H9 (cell line): Measurements from ENCODE around the gene TNRC6A. TPM values are rescaled to one million over a fixed set of nuclear protein-coding genes. Genes with fewer than 3 reads are reported as not detected.

Source experiments
- DNase-seq: peaks from one replicate; pipeline ENCODE4 v3.0.0-alpha.2; 2017
- H2AFZ ChIP-seq: one replicate; pipeline ENCODE4 v1.6.1; 2013; ENCODE audit warnings: mild to moderate bottlenecking, low read length, control low read depth, moderate library complexity
- H2AK5ac ChIP-seq: 2 replicates; pipeline ENCODE4 v1.6.1; 2013; ENCODE audit warnings: low read length, control low read depth, mixed read lengths; ENCODE audit not compliant: insufficient read length
- H2BK120ac ChIP-seq: one replicate; pipeline ENCODE4 v1.6.1; 2013; ENCODE audit warnings: low read depth, mild to moderate bottlenecking, low read length, control low read depth, inconsistent platforms; ENCODE audit not compliant: poor library complexity, severe bottlenecking
- H2BK12ac ChIP-seq: 2 replicates; pipeline ENCODE4 v1.6.1; 2013; ENCODE audit warnings: low read length, control low read depth, mixed read lengths, low read depth; ENCODE audit not compliant: insufficient read length
- H2BK15ac ChIP-seq: 2 replicates; pipeline ENCODE4 v1.6.1; 2013; ENCODE audit warnings: low read depth, low read length, control low read depth
- H2BK20ac ChIP-seq: one replicate; pipeline ENCODE4 v1.6.1; 2013; ENCODE audit warnings: low read depth, mild to moderate bottlenecking, low read length, control low read depth, inconsistent platforms; ENCODE audit not compliant: poor library complexity, severe bottlenecking
- H2BK5ac ChIP-seq: 2 replicates; pipeline ENCODE4 v1.6.1; 2013; ENCODE audit warnings: low read length, control low read depth, mixed read lengths; ENCODE audit not compliant: insufficient read length
- H3K14ac ChIP-seq: 2 replicates; pipeline ENCODE4 v1.6.1; 2013; ENCODE audit warnings: low read length, control low read depth; ENCODE audit not compliant: insufficient read depth
- H3K18ac ChIP-seq: 2 replicates; pipeline ENCODE4 v1.6.1; 2013; ENCODE audit warnings: low read depth, mild to moderate bottlenecking, mixed read lengths, low read length, control low read depth; ENCODE audit not compliant: insufficient read length
- H3K23ac ChIP-seq: 2 replicates; pipeline ENCODE4 v1.6.1; 2013; ENCODE audit warnings: low read length, control low read depth, mixed read lengths, low read depth; ENCODE audit not compliant: insufficient read length
- H3K23me2 ChIP-seq: 2 replicates; pipeline ENCODE4 v1.6.1; 2013; ENCODE audit warnings: low read depth, mild to moderate bottlenecking, mixed read lengths, low read length, control low read depth; ENCODE audit not compliant: insufficient read length, poor library complexity, severe bottlenecking
- H3K27ac ChIP-seq: 2 replicates; pipeline ENCODE4 v1.5.1; 2013; ENCODE audit warnings: low read length, control low read depth, mixed read lengths, low read depth; ENCODE audit not compliant: insufficient read length
- H3K27me3 ChIP-seq: 2 replicates; pipeline ENCODE4 v1.6.1; 2013; ENCODE audit warnings: low read length, control low read depth, inconsistent platforms; ENCODE audit not compliant: insufficient read depth
- H3K4ac ChIP-seq: 2 replicates; pipeline ENCODE4 v1.6.1; 2013; ENCODE audit warnings: low read depth, mild to moderate bottlenecking, control low read depth, inconsistent platforms, low read length, moderate library complexity
- H3K4me1 ChIP-seq: 2 replicates; pipeline ENCODE4 v1.6.1; 2013; ENCODE audit warnings: low read length, control low read depth, inconsistent platforms; ENCODE audit not compliant: insufficient read depth
- H3K4me2 ChIP-seq: 2 replicates; pipeline ENCODE4 v1.6.1; 2013; ENCODE audit warnings: low read length, control low read depth, mixed read lengths; ENCODE audit not compliant: insufficient read length, insufficient read depth
- H3K56ac ChIP-seq: 2 replicates; pipeline ENCODE4 v1.6.1; 2013; ENCODE audit warnings: low read depth, mild to moderate bottlenecking, mixed read lengths, low read length, control low read depth; ENCODE audit not compliant: insufficient read length
- H3K79me1 ChIP-seq: 2 replicates; pipeline ENCODE4 v1.6.1; 2013; ENCODE audit warnings: low read depth, mild to moderate bottlenecking, moderate library complexity, low read length, control low read depth, inconsistent platforms; ENCODE audit not compliant: insufficient read depth, poor library complexity, severe bottlenecking
- H3K79me2 ChIP-seq: 2 replicates; pipeline ENCODE4 v1.6.1; 2013; ENCODE audit warnings: low read length, control low read depth, inconsistent platforms; ENCODE audit not compliant: insufficient read depth
- H3K9ac ChIP-seq: 2 replicates; pipeline ENCODE4 v1.6.1; 2013; ENCODE audit warnings: low read length, control low read depth, mixed read lengths; ENCODE audit not compliant: insufficient read length; ENCODE audit errors: extremely low read depth
- H3K9me3 ChIP-seq: one replicate; pipeline ENCODE4 v1.6.1; 2013; ENCODE audit warnings: low read depth, low read length, inconsistent platforms; ENCODE audit not compliant: control insufficient read depth
- H3T11ph ChIP-seq: one replicate; pipeline ENCODE4 v1.6.1; 2013; ENCODE audit warnings: mild to moderate bottlenecking, low read length, control low read depth, inconsistent platforms
- H4K20me1 ChIP-seq: one replicate; pipeline ENCODE4 v1.6.1; 2013; ENCODE audit not compliant: control insufficient read depth, insufficient read length, insufficient read depth
- H4K5ac ChIP-seq: 2 replicates; pipeline ENCODE4 v1.6.1; 2013; ENCODE audit warnings: low read depth, mild to moderate bottlenecking, mixed read lengths, low read length, control low read depth; ENCODE audit not compliant: insufficient read length
- H4K8ac ChIP-seq: replicated peaks from 2 replicates; pipeline ENCODE4 v1.6.1; 2013; ENCODE audit warnings: low read length, control low read depth, mixed read lengths, low read depth; ENCODE audit not compliant: insufficient read length
- H4K91ac ChIP-seq: 2 replicates; pipeline ENCODE4 v1.6.1; 2013; ENCODE audit warnings: low read depth, mild to moderate bottlenecking, moderate library complexity, mixed read lengths, low read length, control low read depth; ENCODE audit not compliant: insufficient read length
- H3K27ac Mint-ChIP-seq, 3 experiments: 2 replicates in 2 of 3; 3 replicates in 1 of 3; pipeline ENCODE4 v1.8.0; 2020 to 2021; ENCODE audit warnings: mixed read lengths in 3 of 3, mild to moderate bottlenecking in 1 of 3, moderate library complexity in 1 of 3
- H3K27me3 Mint-ChIP-seq: 2 replicates; pipeline ENCODE4 v1.8.0; 2021; ENCODE audit warnings: low read depth, mild to moderate bottlenecking, moderate library complexity, mixed read lengths
- H3K36me3 Mint-ChIP-seq, 3 experiments: 2 replicates in 2 of 3; 3 replicates in 1 of 3; pipeline ENCODE4 v1.8.0; 2020 to 2021; ENCODE audit warnings: low read depth in 3 of 3, mixed read lengths in 3 of 3; ENCODE audit not compliant: insufficient read depth in 1 of 3
- H3K4me1 Mint-ChIP-seq, 2 experiments: 2 replicates each; pipeline ENCODE4 v1.8.0; 2020; ENCODE audit warnings: mixed read lengths in 2 of 2
- H3K4me3 Mint-ChIP-seq, 2 experiments: 2 replicates in 1 of 2; 3 replicates in 1 of 2; pipeline ENCODE4 v1.8.0; 2020 to 2021; ENCODE audit warnings: mild to moderate bottlenecking in 2 of 2, mixed read lengths in 2 of 2, moderate library complexity in 1 of 2
- H3K9me3 Mint-ChIP-seq, 2 experiments: 2 replicates in 1 of 2; 3 replicates in 1 of 2; pipeline ENCODE4 v1.8.0; 2020; ENCODE audit warnings: mild to moderate bottlenecking in 2 of 2, mixed read lengths in 2 of 2, moderate library complexity in 1 of 2
- CTCF ChIP-seq: fragments of 200-600 bp; sonication (generic); conservative IDR thresholded peaks from 3 replicates; pipeline ENCODE4 v1.8.0; 2021; ENCODE audit warnings: antibody characterized with exemption, mild to moderate bottlenecking
- WGBS: extraction: QIAGEN DNeasy Blood & Tissue Kit; methylation state at CpG from one replicate; pipeline ENCODE4 v1.1.7; 2013; ENCODE audit warnings: missing lambda C conversion rate, low lambda C conversion rate, mixed read lengths; ENCODE audit not compliant: insufficient read length; ENCODE audit errors: extremely low coverage; 5-methylcytosine and 5-hydroxymethylcytosine counted together
- total RNA-seq: library from RNA; stranded (reverse); gene quantifications from 2 replicates; pipeline ENCODE4 v1.2.1, GENCODE V29; 2021

Gene TNRC6A
- total RNA-seq, 1 experiment from 2014 or later = 114 TPM

GRCh38 chr16:24771132-24771778, 41.8 kb downstream of the TNRC6A start:
- Histone ChIP-seq H2BK12ac (no peak overlapping the region), H3K9me3 (no peaks in the 10 kb centered on the region), H2BK15ac (no peak overlapping the region), H3K27me3 (no peaks in the 10 kb centered on the region), H3K4me1 (no peaks in the 10 kb centered on the region), H3K4me2 (no peak overlapping the region), H2BK120ac (no peak overlapping the region), H3K79me2 (peaks cover 17% of the 10 kb centered on the region; the same call in 1 of the 2 replicates), H4K91ac (no peak overlapping the region), H3K79me1 (peaks cover 2% of the 10 kb centered on the region), H2BK20ac (no peak overlapping the region), H3K23ac (no peak overlapping the region), H3K4ac (no peak overlapping the region), H3K27ac (no peak overlapping the region), H4K20me1 (no peaks in the 10 kb centered on the region), H2BK5ac (no peak overlapping the region), H3K23me2 (no peaks in the 10 kb centered on the region), H2AK5ac (no peak overlapping the region), H2AFZ (no peak overlapping the region), H3T11ph (no peak overlapping the region), H3K18ac (no peak overlapping the region), H3K9ac (no peak overlapping the region), H4K8ac (no peak overlapping the region), H3K14ac (no peak overlapping the region), H4K5ac (no peak overlapping the region), H3K56ac (no peak overlapping the region)
- Mint-ChIP-seq H3K4me3 (no peak overlapping the region), H3K27me3 (no peaks in the 10 kb centered on the region), H3K9me3 (no peaks in the 10 kb centered on the region), H3K27ac (no peak overlapping the region; a peak in 1 of 7 replicates), H3K36me3 (peaks cover 12 to 48% (median 46%) of the 10 kb centered on the region in 3 experiments; a peak in 6 of 7 replicates), H3K4me1 (peaks cover 22 to 28% of the 10 kb centered on the region in 2 experiments)
- no CpG with 5 or more reads among the region's 5 CpGs for WGBS
- DNase-seq = no peak
- TF ChIP-seq CTCF = no peak
